Calu3 (cell line): Measurements from ENCODE around the gene FAM210A. TPM values are rescaled to one million over a fixed set of nuclear protein-coding genes. Genes with fewer than 3 reads are reported as not detected.

Experiments
- BruUV-seq: library from RNA; stranded (reverse); fragments of 400-500 nt; replicated peaks from 2 replicates; lab custom pipeline; 2021; lab: Mats Ljungman, UMichigan
- CTCF ChIA-PET: fragments of 300-600 bp; sonication (Branson Sonifier 250); formaldehyde crosslinking; loops from one replicate; lab custom pipeline; 2022; ENCODE audit warnings: antibody characterized with exemption; lab: Charles Lee
- DNase-seq: peaks from one replicate; pipeline ENCODE4 v3.0.0; 2022
- H3K27ac Mint-ChIP-seq: one replicate; pipeline ENCODE4 v1.8.0; 2022; ENCODE audit warnings: mixed read lengths; ENCODE audit not compliant: unreplicated experiment
- H3K27me3 Mint-ChIP-seq: one replicate; pipeline ENCODE4 v1.8.0; 2022; ENCODE audit warnings: mixed read lengths; ENCODE audit not compliant: unreplicated experiment
- H3K36me3 Mint-ChIP-seq: one replicate; pipeline ENCODE4 v1.8.0; 2022; ENCODE audit warnings: mild to moderate bottlenecking, moderate library complexity, mixed read lengths; ENCODE audit not compliant: insufficient read depth, unreplicated experiment
- H3K4me1 Mint-ChIP-seq: one replicate; pipeline ENCODE4 v1.8.0; 2022; ENCODE audit warnings: mild to moderate bottlenecking, low read depth, mixed read lengths; ENCODE audit not compliant: unreplicated experiment
- H3K4me3 Mint-ChIP-seq: one replicate; pipeline ENCODE4 v1.8.0; 2022; ENCODE audit warnings: mild to moderate bottlenecking, low read depth, moderate library complexity, mixed read lengths; ENCODE audit not compliant: unreplicated experiment
- H3K9me3 Mint-ChIP-seq: one replicate; pipeline ENCODE4 v1.8.0; 2022; ENCODE audit warnings: low read depth, mixed read lengths; ENCODE audit not compliant: unreplicated experiment
- intact Hi-C: fragments of 100-400 bp; cut with micrococcal nuclease; formaldehyde crosslinking; loops from one replicate; pipeline ENCODE4 v1.10.0; 2022; ENCODE audit not compliant: unreplicated experiment
- total RNA-seq: library from RNA; stranded (reverse); gene quantifications from 2 replicates; pipeline ENCODE4 v1.2.3, GENCODE V29; 2022
- TF ChIP-seq, protein P1 (sequence below): fragments of 200-600 bp; IDR thresholded peaks from one replicate; pipeline ENCODE4 v1.8.0; 2022; ENCODE audit warnings: antibody characterized with exemption; ENCODE audit not compliant: unreplicated experiment

The FAM210A gene
- total RNA-seq, 1 experiment from 2014 or later = 20.8 TPM

DNA sequence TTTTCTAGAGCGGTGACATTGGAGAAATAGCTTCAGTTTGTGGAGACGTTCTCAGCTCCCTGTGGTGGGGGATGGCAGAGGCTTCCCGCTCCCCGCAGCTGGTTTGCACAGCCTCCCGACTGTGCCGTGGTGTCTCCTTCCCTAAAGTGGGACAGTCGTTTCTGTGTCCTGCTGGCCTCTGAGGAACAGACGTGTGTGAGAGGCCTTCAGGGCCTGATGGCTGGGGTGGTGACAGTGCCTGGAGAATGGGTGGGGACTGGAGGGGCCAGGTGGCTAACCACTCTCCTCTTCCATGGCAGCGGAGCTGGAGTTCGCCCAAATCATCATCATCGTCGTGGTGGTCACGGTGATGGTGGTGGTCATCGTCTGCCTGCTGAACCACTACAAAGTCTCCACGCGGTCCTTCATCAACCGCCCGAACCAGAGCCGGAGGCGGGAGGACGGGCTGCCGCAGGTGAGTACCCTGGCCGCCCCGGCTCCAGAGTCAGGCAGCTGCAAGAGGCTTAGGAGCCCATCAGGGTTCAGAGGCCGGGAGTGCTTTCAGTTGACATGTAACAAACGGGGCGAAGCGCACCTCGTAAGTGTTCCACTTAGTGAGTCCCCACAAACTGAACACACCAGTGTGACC, 105.4 kb downstream of the FAM210A start:
- no peak overlapping the region for H3K27ac Mint-ChIP-seq
- intact Hi-C loops = no loop called here

DNA sequence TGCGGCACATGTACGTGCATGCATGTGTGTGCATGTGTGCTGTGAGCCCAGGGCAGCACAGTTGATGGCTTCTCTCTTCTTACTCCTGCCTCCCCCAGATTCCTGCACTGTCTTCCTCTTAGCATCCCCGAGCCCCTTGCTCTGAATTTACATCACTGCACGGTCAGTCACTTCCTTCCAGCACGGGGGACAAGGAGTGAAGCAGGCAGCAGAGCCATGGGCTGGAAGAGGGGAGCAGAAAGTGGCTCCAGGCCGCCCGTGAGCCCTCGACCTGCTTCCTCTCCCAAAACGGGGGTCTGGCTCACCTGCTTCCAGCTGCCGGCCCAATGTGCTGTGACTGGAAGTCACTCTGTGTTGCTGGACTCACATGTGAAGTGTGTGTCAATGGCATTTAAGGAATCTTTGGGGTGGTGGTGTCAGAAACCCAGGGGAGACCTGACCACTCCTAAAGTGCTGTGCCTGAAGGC, 106.1 kb downstream of the FAM210A start:
- no peaks in the 10 kb centered on the region for H3K36me3 Mint-ChIP-seq
- intact Hi-C loops = no loop called here
- no peaks in the 10 kb centered on the region for H3K4me1 Mint-ChIP-seq
- CTCF ChIA-PET = no interaction called here
- H3K4me3 Mint-ChIP-seq = no peak overlapping the region
- BruUV-seq = no TSS peak
- no peak overlapping the region for H3K27ac Mint-ChIP-seq
- H3K9me3 Mint-ChIP-seq = no peaks in the 10 kb centered on the region
- H3K27me3 Mint-ChIP-seq = peaks cover 93% of the 10 kb centered on the region
- TF ChIP-seq, protein P1, sequence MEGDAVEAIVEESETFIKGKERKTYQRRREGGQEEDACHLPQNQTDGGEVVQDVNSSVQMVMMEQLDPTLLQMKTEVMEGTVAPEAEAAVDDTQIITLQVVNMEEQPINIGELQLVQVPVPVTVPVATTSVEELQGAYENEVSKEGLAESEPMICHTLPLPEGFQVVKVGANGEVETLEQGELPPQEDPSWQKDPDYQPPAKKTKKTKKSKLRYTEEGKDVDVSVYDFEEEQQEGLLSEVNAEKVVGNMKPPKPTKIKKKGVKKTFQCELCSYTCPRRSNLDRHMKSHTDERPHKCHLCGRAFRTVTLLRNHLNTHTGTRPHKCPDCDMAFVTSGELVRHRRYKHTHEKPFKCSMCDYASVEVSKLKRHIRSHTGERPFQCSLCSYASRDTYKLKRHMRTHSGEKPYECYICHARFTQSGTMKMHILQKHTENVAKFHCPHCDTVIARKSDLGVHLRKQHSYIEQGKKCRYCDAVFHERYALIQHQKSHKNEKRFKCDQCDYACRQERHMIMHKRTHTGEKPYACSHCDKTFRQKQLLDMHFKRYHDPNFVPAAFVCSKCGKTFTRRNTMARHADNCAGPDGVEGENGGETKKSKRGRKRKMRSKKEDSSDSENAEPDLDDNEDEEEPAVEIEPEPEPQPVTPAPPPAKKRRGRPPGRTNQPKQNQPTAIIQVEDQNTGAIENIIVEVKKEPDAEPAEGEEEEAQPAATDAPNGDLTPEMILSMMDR = no peak
- no peak for DNase-seq

More for the DNA sequence above, 105.4 kb downstream of the FAM210A start:
- no peaks in the 10 kb centered on the region for H3K9me3 Mint-ChIP-seq
- H3K27me3 Mint-ChIP-seq = peaks cover 93% of the 10 kb centered on the region
- H3K36me3 Mint-ChIP-seq = no peaks in the 10 kb centered on the region
- TF ChIP-seq, protein P1 = no peak
- CTCF ChIA-PET = no interaction called here
- H3K4me1 Mint-ChIP-seq = no peaks in the 10 kb centered on the region
- DNase-seq = no peak
- no peak overlapping the region for H3K4me3 Mint-ChIP-seq
- no TSS peak for BruUV-seq

DNA sequence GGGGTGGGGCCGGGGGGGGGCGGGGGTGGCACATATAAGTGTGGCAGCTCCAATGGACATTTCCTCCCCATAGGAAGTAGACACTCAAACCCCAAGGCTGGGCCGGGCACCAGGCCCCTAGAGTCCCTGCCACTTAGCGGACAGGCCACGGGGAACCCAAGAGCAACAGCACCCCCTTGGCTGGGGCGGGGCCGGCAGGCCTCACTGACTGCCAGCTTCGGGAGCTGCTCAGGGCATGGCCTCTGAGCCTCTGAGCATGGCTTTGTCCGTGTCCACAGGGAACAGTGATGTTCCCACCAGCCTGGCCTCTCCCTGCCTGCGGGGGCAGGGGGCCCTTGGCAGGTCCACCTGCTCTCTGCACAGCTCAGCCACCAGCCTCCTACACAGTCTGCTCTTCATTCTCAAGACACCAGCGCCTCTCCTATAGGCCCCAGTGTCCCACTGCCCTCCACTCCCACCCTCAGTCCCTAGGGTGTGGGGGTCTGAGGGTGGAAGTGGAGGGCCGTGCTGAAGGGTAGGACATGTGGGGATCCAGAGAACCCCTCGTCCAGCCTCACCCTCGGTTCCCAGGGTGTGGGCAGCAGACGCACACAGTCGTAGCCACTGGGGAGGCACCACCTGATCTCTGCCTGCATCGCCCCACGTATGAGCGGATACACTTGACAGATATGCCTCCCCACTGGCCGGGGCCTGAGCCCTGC, 106.7 kb downstream of the FAM210A start:
- Mint-ChIP-seq H3K4me3 (no peak overlapping the region), H3K4me1 (no peaks in the 10 kb centered on the region), H3K27ac (no peak overlapping the region), H3K27me3 (peaks cover 93% of the 10 kb centered on the region), H3K9me3 (no peaks in the 10 kb centered on the region), H3K36me3 (no peaks in the 10 kb centered on the region)
- no TSS peak for BruUV-seq
- TF ChIP-seq, protein P1 = no peak
- intact Hi-C loops = no loop called here
- CTCF ChIA-PET = no interaction called here
- DNase-seq = no peak

DNA sequence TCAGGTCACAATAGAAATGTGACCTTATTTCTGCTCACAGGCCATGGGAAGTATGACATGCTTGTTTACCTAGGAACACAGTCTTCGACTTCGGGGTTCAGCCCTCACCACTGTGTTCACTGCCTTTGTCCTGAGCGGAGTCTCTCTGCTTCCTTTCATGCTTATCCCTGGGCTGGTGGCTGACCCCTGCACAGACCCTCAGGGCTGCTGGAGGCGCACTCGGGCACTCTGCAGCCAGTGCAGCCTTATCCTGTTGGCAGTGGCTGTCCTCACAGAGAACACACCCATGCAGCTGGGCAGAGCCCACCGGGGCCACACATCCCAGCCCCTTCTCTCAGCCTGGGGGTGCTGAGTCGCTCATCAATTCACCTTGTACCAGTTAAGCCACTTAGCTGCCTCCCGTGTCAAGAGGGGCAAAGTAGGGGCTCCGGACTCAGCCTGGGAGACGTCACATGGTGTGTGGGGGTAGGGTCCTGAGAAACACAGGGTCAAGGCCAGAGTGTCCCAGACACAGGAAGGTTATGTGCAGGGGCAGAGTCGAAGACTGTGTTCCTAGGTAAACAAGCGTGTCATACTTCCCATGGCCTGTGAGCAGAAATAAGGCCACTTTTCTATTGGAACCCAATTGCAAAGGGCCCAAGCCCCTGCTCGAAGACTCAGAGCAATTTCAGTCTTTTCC, 107.5 kb downstream of the FAM210A start:
- Mint-ChIP-seq H3K27ac (no peak overlapping the region), H3K9me3 (no peaks in the 10 kb centered on the region), H3K27me3 (peaks cover 93% of the 10 kb centered on the region), H3K4me3 (no peak overlapping the region), H3K4me1 (no peaks in the 10 kb centered on the region), H3K36me3 (no peaks in the 10 kb centered on the region)
- intact Hi-C loops = no loop called here
- TF ChIP-seq, protein P1 = no peak
- DNase-seq = no peak
- CTCF ChIA-PET = no interaction called here
- BruUV-seq = no TSS peak
